Mammary epithelial cell (primary cell): ENCODE data around the gene ELOVL6.

Experiments
- CTCF ChIP-seq, 2 donors: IDR thresholded peaks in 1 of 2; conservative IDR thresholded peaks in 1 of 2; 2 replicates each; pipeline ENCODE4 v1.5.1; 2011 to 2012; ENCODE audit warnings: inconsistent platforms in 2 of 2, low read length in 2 of 2, mild to moderate bottlenecking in 2 of 2, control low read depth in 1 of 2, low read depth in 1 of 2; ENCODE audit not compliant: insufficient read depth in 1 of 2; ENCODE audit errors: extremely low read depth in 1 of 2
- EZH2 ChIP-seq: IDR thresholded peaks from 2 replicates; pipeline ENCODE4 v1.6.1; 2012; ENCODE audit warnings: low read length, inconsistent platforms, borderline replicate concordance

DNA sequence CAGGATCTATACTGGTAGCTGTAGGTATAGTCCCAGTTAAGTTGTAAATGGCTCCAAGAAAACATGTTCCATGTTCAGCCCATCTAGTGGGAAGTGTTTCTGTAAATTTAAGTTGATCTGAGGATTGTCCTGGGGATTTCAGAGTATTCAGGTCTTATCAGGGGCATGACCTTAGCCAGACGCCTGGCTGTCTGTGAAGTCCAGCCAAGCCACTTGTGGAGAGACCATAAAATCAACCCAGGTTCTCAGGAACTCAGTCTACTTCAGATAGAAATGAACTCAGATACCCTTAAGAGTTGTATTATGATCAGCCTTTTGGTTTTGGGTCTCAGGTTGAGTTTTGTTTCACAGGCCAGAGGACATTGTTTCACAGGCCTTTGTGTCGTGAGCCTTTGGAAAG, 189.9 kb downstream of the ELOVL6 start:
- TF ChIP-seq CTCF (conservative IDR thresholded peaks at IDR 0.05 in 1 of 2, IDR thresholded peaks at IDR 0.05 in 1 of 2; ENCODE audit: extremely low read depth in 1 of 2, insufficient read depth in 1 of 2, low read depth in 1 of 2, low read length in 2 of 2) = no peak
- no peak for TF ChIP-seq EZH2
